Epithelial cell of esophagus (primary cell): ENCODE data around the gene CNTNAP2.
A peak's percentile ranks its signal among the peaks of the same experiment; 100 is the strongest.

Experiments used
- DNase-seq: peaks from one replicate; pipeline ENCODE4 v3.0.0; 2010; ENCODE audit warnings: low read depth
- H3K4me3 ChIP-seq: 2 replicates; pipeline ENCODE4 v1.5.1; 2011; ENCODE audit warnings: mild to moderate bottlenecking, low read length, control low read depth
- TF ChIP-seq, protein P1 (sequence below): IDR thresholded peaks from 2 replicates; pipeline ENCODE4 v1.5.1; 2011; ENCODE audit warnings: low read depth, mild to moderate bottlenecking, low read length, control low read depth, inconsistent platforms; ENCODE audit not compliant: insufficient read depth; ENCODE audit errors: missing control alignments

CNTNAP2 gene

DNA sequence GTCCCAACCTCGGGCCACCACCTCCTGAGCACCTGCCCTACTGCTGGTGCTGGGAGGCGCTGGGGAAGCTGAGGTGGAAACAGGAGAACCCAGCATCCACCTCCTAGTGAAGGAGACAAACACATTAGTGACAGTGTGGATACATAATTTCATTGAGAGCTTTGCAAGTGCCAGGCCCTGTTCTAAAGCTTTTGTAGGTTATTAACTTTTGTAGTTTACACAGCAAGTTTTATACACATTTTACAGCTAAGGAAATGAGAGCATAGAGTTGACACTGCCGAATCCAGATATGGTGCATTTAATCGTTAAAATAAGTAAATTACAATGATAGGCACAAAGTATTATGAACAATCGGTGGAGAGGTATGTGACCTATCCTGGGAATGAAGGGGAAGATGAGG is 2007.9 kb downstream of the CNTNAP2 start:
- H3K4me3 ChIP-seq = no peak overlapping the region
- TF ChIP-seq, protein P1, sequence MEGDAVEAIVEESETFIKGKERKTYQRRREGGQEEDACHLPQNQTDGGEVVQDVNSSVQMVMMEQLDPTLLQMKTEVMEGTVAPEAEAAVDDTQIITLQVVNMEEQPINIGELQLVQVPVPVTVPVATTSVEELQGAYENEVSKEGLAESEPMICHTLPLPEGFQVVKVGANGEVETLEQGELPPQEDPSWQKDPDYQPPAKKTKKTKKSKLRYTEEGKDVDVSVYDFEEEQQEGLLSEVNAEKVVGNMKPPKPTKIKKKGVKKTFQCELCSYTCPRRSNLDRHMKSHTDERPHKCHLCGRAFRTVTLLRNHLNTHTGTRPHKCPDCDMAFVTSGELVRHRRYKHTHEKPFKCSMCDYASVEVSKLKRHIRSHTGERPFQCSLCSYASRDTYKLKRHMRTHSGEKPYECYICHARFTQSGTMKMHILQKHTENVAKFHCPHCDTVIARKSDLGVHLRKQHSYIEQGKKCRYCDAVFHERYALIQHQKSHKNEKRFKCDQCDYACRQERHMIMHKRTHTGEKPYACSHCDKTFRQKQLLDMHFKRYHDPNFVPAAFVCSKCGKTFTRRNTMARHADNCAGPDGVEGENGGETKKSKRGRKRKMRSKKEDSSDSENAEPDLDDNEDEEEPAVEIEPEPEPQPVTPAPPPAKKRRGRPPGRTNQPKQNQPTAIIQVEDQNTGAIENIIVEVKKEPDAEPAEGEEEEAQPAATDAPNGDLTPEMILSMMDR = no peak
- DNase-seq = no peak

DNA sequence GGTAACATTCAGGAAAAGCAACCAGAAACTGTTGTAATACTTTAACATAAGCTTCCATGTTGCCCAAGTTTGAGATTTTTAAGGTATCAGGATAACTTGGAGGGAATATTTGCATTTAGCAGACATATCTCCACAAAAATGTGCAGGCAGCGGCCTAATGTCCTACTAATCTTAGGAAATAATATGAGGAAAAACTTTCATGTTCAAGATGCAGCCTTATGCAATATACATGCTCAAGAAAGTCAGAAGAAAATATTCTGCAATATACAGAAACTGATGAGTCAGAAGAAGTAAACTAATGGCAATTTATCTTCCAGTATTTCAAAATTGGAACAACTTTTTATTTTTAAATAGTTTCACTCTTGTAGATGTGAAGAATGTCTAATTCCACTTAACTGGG is 2010.8 kb downstream of the CNTNAP2 start:
- H3K4me3 ChIP-seq = no peak overlapping the region
- DNase-seq = no peak
- TF ChIP-seq, protein P1 = no peak

DNA sequence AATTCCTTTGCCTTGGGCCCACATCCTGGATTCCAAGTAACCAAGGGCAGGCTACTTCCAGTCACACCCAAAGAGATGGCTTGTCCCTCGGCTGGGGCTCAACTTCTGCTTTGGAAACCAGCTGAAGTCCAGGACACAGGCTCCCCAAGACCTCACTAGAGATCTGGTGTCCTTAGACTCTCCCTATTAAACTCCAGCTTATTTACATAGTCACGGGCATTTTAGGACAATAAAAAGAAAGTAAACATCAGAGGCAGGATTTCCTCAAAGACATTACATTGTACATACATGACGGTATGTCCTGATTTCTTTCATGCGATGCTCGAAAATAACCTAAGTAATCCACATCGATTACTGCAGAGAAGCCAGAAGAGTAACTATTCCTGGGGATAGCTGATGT is 2012.4 kb downstream of the CNTNAP2 start:
- no peak overlapping the region for H3K4me3 ChIP-seq
- DNase-seq = no peak

DNA sequence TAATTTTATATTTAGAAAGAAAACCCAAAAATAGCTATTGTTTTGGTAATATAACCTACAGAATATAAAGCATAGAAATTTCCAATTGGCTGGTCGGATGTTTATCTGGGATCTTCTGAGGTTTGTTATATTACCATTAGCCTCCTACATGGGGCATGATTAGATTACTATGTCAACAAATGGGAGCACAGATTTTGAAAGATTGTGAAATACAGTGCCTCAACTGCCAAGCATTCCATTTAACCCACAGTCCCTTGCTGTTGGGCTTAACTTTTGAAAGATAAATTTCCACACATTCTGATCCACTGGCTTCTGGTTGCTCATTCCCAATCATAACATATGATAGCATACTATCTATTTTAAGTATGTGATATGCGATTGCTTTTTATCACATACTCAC is 2018.5 kb downstream of the CNTNAP2 start:
- DNase-seq = no peak
- no peak overlapping the region for H3K4me3 ChIP-seq
- TF ChIP-seq, protein P1 = no peak

More for the DNA sequence above, 2012.4 kb downstream of the CNTNAP2 start:
- TF ChIP-seq, protein P1 = no peak

DNA sequence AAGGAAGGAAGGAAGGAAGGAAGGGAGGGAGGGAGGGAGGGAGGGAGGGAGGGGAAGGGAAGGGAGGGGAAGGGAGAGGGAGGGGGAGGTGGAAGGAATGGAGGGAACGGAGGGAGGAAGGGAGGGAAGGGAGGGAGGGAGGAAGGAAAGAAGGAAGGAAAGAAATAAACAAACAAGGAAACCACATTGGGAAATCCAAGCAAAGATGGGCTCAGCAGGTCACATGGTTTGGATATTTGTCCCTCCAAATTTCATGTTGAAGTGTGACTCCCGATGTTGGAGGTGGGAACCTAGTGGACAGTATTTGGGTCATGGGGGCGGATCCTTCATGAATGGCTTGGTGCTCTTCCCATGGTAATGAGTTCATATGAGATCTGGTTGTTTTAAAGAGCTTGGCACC is 2019.4 kb downstream of the CNTNAP2 start:
- DNase-seq = no peak
- TF ChIP-seq, protein P1 = no peak
- no peak overlapping the region for H3K4me3 ChIP-seq

DNA sequence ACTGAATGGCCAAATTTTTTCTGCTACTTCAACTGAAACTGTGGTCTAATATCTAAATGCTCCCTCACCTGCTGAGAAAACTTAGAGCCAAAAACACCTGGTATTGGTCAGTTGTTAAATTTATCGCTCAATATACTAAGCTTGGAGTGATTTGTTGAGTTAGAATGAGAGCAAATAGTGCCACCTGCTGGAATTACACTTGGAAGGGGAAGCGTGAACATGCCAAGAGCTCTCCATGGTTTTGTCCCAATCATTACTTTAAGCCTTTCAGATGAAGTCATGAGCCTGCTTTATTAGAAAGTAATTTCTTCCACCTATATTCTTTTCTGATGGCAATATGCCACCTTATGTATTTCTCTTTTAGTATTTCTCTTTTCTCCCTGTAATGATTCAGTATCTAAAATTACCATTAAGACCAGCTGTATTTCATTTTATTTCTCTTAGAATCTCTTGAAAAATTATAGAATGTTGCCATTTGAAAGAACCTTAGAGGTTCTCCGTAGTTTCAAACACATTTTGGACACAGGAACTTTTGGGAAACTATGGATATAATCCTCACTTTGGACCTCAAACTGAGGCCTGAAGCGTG is 2026.2 kb downstream of the CNTNAP2 start:
- TF ChIP-seq, protein P1 = peak; percentile 38
- H3K4me3 ChIP-seq = no peak overlapping the region
- DNase-seq = peak; percentile 55

DNA sequence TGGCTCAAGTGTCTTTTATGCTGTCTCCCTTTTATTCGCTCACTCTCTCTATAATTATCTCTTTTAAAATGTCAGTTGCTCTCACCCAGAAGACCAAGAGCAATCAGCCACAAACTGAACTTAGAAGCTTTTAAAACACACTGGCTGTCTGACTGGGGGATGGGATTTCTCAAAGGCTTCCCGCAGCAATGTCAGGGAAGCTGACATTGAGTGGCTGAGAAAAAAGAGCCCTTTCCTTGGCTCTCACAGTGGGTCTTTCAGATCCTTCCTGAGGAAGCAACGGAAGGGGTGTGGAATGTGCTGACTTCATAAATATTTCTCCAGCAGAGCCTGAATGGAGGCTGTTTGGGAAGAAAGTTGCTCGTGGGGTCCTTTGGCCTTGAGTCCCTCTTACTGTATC is 2028.2 kb downstream of the CNTNAP2 start:
- no peak for DNase-seq
- no peak overlapping the region for H3K4me3 ChIP-seq
- TF ChIP-seq, protein P1 = no peak
